Stimulated activated effector memory CD8-positive, alpha-beta T cell treated with anti-CD3 and anti-CD28 coated beads, Interleukin-12 subunit alpha, Interleukin-12 subunit beta, amount 100 ng/mL, for 72 hours (primary cell): Measurements from ENCODE around the gene C3orf70.

ENCODE experiments used
- ATAC-seq: fragments of 150-1000 bp; cut with Tn5 transposase; 2 replicates; pipeline ENCODE4 v1.10.0; 2021
- DNase-seq, 2 donors: peaks; one replicate each; pipeline ENCODE4 v3.0.0; 2021 to 2022; ENCODE audit warnings: low spot score in 2 of 2
- H3K27ac Mint-ChIP-seq: one replicate; pipeline ENCODE4 v1.8.0; 2022; ENCODE audit warnings: mild to moderate bottlenecking, mixed read lengths
- H3K36me3 Mint-ChIP-seq: one replicate; pipeline ENCODE4 v1.8.0; 2022; ENCODE audit warnings: mild to moderate bottlenecking, mixed read lengths
- H3K4me1 Mint-ChIP-seq: one replicate; pipeline ENCODE4 v1.8.0; 2022; ENCODE audit warnings: mixed read lengths
- H3K4me3 Mint-ChIP-seq: one replicate; pipeline ENCODE4 v1.8.0; 2022; ENCODE audit warnings: mild to moderate bottlenecking, mixed read lengths
- H3K9me3 Mint-ChIP-seq: one replicate; pipeline ENCODE4 v1.8.0; 2022; ENCODE audit warnings: mixed read lengths

The C3orf70 gene

DNA sequence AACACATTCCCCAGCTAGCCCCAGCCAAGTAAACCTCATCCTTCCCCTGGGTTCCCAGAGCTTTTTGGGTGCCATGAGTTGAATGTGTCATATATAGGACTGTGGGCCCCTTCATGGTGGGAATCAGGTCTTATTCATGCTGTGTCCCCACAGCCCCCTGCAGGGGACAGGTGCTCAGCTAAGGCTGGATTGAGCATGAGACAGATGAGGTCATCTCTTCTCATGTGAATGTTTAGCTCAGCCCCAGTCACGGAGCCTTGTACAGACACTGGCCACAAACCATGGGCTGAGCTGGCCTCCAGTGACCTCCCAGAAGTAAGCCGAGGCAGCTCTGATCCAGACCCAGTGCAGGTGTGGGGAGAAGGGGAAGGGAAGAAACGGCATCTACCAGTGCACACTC is 70.7 kb downstream of the C3orf70 start:
- DNase-seq (no peak), ATAC-seq (peak; percentile 17)
- Mint-ChIP-seq H3K9me3 (no peaks in the 10 kb centered on the region), H3K36me3 (no peaks in the 10 kb centered on the region), H3K4me1 (no peaks in the 10 kb centered on the region), H3K27ac (no peak overlapping the region), H3K4me3 (no peak overlapping the region)

DNA sequence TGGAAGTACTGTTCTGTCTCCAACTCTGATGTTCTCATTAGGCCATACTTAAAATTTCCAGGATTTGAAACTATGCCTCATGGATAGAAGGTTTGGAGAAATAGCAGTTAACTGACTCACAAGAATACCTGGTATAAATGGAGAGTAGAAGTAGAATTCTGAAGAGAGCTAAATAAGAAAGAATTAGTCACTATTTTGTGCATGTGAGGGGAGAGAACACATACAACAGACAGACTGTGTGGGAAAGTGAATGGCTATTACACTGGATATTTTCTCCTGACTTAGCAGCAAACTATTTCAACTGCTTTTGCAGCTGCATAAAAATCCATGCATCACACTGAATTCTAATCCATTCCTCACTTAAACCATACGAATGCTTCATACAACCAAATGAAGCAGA is 71.3 kb downstream of the C3orf70 start:
- Mint-ChIP-seq H3K9me3 (no peaks in the 10 kb centered on the region), H3K4me1 (no peaks in the 10 kb centered on the region), H3K36me3 (no peaks in the 10 kb centered on the region), H3K4me3 (no peak overlapping the region), H3K27ac (no peak overlapping the region)
- no peak for DNase-seq
- no peak for ATAC-seq

DNA sequence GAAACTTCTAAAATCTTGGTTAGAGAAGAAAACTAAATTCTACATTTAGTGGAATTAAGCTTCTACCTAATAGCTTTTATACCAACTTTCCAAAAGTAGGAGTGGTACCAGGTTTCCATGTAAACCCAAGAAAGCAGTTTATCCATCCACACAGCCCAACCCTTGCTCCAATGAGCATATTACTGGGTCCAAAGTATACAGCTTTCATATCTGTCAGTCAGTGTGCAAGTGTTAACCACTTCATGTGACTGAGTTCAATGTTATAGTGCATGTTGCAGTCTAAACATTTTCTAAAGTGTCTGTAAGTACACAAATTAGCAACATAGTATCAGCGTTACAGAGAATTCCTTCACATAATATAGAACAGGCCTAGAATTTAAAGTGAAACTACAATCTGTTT is 73.2 kb downstream of the C3orf70 start:
- DNase-seq (no peak), ATAC-seq (no peak)
- H3K27ac Mint-ChIP-seq, result no peak overlapping the region
- no peaks in the 10 kb centered on the region for H3K4me1 Mint-ChIP-seq
- H3K4me3 Mint-ChIP-seq, result no peak overlapping the region
- no peaks in the 10 kb centered on the region for H3K9me3 Mint-ChIP-seq
- no peaks in the 10 kb centered on the region for H3K36me3 Mint-ChIP-seq

DNA sequence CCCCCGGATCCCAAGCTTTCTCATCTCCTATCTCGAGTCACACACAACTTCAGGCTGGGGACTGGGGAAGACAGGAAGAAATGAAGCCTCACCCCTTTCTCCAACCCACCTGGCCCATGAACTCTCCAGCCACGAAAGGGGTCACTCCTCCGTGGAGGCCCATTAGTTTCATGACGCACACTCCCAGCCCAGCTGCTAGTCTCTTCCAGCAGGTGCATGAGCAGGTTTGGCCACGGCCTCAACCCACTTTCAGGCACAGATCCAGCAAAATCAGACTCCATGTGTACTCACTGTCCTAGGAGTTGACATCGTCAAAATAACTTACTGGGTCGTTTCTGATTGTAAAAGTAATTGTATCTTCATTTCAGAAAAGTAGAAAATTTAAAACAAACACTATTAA is 76.6 kb downstream of the C3orf70 start:
- H3K4me1 Mint-ChIP-seq, result no peaks in the 10 kb centered on the region

DNA sequence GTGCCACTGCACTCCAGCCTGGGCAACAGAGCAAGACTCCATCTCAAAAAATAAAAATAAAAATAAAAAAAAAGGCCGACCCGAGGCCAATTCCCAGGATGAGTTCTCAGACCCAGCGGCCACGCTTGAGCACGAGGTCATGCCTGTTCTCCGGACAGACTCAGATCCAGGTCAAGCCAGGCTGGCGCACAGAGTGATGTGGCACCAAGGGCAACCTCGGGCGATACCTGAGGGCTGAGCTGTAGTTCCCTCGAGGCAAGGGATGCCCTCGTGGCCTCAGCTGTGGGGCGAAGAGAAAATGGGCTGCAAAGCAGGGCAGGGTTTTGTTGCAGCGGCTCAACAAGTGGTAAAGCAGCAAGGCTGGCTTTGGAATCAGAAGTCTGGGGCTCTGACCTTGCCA is 77.3 kb downstream of the C3orf70 start:
- no peaks in the 10 kb centered on the region for H3K36me3 Mint-ChIP-seq
- no peak for DNase-seq
- H3K4me1 Mint-ChIP-seq, result no peaks in the 10 kb centered on the region
- no peak for ATAC-seq
- H3K27ac Mint-ChIP-seq, result no peak overlapping the region
- H3K4me3 Mint-ChIP-seq, result no peak overlapping the region
- H3K9me3 Mint-ChIP-seq, result no peaks in the 10 kb centered on the region

More for the DNA sequence above, 76.6 kb downstream of the C3orf70 start:
- H3K36me3 Mint-ChIP-seq, result no peaks in the 10 kb centered on the region
- DNase-seq (no peak), ATAC-seq (no peak)
- H3K27ac Mint-ChIP-seq, result no peak overlapping the region
- H3K9me3 Mint-ChIP-seq, result no peaks in the 10 kb centered on the region
- H3K4me3 Mint-ChIP-seq, result no peak overlapping the region

DNA sequence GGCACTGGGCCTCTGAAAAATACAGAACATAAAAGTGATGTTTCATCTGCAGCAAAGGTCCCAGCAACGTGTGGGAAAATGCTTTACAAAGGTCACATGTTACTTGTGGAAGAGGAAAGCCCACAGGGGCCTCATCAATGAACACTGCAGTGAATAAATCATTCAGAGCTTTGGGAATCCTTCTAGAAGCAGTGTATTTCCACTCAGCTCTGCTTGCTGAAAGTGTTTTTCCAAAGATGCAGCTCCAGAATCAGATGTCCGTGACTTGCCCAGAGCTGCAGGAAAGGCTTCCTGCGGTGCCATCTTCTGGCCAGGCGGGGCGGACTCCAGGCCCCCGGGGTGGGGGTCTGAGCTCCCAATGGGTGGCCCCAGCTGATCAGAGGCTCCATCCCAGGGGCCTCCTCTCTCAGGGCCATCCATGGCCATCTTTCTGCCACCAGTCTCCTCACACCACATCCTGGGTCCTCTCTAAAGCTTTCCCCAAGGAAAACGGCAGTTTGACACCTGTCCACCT is 81.5 kb downstream of the C3orf70 start:
- Mint-ChIP-seq H3K4me1 (no peaks in the 10 kb centered on the region), H3K9me3 (no peaks in the 10 kb centered on the region), H3K36me3 (no peaks in the 10 kb centered on the region), H3K27ac (no peak overlapping the region), H3K4me3 (no peak overlapping the region)
- ATAC-seq, result no peak
- DNase-seq, result no peak

DNA sequence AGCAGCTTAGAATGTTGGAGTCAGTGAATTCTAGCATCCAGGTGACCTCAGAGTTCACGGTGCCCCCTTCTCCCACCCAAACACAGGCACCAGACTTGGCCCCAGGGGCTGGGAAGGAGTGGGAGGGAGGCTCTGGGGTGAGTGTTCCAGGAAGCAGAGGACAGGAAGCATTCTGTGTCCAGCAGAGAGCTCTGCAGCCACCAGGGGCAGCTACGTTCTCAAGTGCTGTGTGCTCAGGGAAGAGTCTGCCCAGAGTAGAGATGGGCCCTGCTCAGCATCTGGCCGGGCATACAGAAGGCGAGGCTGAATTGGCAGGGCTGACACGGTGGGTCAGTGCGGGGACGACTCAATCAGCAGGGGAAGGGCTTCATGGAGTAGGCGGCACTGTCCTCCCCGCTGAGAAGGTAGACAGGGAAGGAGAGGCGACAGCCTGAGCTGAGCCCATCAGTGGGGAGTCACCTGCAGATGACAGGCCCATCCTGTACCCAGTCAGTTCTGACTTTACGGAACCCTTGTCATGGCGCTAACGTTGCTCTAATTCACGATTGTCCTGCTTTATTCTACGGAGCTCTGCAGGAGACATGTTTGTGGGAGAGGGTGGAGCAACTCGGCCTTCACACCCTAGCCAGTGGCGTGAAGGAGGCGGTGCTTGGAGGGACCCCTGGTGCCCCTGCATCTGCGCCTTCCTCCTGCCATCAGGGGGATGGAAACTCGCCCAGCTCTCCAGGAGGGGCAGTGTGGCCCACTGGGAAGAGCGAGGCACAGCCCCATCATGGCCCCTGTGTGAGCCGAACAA is 82.2 kb downstream of the C3orf70 start:
- H3K36me3 Mint-ChIP-seq, result no peaks in the 10 kb centered on the region
- H3K9me3 Mint-ChIP-seq, result no peaks in the 10 kb centered on the region
- peak; percentile 27 for ATAC-seq
- H3K27ac Mint-ChIP-seq, result no peak overlapping the region
- H3K4me3 Mint-ChIP-seq, result no peak overlapping the region
- DNase-seq, result no peak
- no peaks in the 10 kb centered on the region for H3K4me1 Mint-ChIP-seq

DNA sequence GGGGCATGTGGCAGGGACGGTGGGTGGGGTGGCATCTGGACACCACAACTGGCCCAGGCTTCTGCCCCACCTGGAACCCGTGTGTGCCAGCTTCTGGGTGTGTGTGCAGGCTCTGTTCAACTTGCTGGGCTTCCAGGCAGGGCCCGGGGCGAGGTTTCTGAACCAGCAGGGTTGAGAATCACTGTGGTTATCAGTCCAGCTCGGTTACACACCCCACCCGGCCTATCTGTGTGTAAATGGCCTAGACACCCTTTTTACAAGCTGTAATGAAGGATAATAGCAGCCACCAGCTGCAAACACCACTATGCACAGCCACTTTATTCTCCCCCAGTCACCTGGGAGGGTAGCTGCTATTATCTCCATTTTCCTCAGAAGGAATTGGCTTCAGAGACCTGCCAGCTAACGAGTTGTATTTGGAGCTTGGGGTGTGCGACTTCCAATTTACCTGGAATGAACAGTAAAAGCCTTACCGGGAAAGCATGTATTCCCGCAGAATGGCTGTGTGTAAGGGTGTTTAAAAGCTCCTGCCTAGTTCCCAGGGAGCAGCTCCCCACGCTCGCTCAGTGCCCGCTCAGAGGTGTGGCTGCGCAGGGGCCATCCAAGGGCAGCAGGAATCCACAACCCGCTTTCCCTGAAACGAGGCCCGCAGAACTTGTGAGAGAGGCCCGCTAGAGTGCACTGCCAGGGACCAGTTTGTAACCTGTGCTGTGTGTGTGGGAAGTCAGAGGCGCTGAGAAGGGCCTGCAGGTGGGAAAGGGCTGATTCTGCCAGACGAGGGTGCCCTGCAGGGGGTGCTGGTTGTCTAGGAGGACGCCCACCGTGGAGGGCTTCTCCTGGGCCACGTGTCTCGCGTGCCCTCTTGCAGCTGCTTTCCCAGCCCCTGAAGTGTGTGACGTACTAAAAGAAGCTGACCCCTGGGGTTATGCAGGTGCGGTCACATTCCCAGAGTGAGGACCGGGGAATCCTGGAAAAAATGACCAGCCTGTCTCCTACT is 83.5 kb downstream of the C3orf70 start:
- Mint-ChIP-seq H3K27ac (no peak overlapping the region), H3K4me3 (no peak overlapping the region), H3K4me1 (no peaks in the 10 kb centered on the region)

DNA sequence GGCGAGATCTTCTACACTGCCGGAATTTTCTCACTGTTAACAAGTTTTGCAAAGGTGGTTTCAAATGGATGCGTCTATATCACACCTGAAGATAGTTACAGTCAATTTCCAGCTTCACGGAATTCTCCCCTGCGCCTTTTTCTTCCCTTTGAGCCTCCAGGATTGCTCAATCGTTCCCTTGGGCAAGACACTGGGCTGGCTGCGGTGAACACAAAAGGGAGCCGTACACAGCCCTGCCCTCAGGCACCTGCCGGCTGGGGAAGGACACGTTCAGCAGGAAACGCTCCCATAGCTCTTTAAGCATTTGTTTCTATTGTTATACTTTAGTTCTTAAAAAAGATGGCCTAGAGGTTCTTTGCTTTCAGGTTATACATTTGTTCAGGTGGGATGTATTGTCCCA is 85.7 kb downstream of the C3orf70 start:
- no peaks in the 10 kb centered on the region for H3K36me3 Mint-ChIP-seq
- H3K9me3 Mint-ChIP-seq, result no peaks in the 10 kb centered on the region
- no peak overlapping the region for H3K4me3 Mint-ChIP-seq
- ATAC-seq, result no peak
- H3K27ac Mint-ChIP-seq, result no peak overlapping the region
- H3K4me1 Mint-ChIP-seq, result no peaks in the 10 kb centered on the region
- no peak for DNase-seq

More for the DNA sequence above, 83.5 kb downstream of the C3orf70 start:
- Mint-ChIP-seq H3K9me3 (no peaks in the 10 kb centered on the region), H3K36me3 (no peaks in the 10 kb centered on the region)
- DNase-seq, result no peak
- ATAC-seq, result no peak

DNA sequence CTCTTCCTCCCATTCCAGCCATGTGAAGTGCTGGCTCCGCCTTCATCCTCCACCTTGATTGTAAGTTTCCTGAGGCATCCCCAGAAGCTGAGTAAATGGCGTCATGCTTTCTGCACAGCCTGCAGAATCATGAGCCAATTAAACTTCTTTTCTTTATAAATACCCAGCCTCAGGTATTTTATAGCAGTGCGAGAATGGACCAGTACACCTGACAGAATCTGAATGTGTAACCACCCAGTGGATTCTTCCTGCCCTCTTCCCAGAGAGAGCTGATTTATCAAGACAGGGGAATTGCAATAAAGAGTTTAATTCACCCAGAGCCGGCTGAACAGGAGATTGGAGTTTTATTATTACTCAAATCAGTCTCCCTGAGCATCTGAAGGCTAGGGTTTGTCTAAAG is 86.6 kb downstream of the C3orf70 start:
- Mint-ChIP-seq H3K4me1 (no peaks in the 10 kb centered on the region), H3K27ac (no peak overlapping the region), H3K4me3 (no peak overlapping the region), H3K36me3 (no peaks in the 10 kb centered on the region), H3K9me3 (peaks cover 3% of the 10 kb centered on the region)
- DNase-seq (no peak), ATAC-seq (no peak)

DNA sequence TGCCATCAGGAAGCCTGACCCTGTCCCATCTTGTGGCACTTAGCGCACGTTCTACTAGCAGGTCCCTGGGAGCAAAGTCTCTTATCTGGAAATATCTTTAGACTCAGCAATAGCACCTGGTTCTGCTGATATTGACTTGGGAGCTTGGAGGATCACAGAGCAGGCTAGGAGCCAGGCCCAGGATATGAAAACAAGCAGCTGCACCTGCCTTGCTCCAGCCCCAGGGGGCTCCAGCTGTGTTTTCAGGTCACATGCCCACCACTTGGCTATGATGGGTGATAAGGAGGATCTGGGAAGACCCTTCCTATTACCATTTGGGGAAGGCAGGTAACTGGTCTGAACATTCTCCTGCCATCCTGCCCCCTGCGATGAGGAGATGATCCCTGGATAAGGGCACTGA is 87.8 kb downstream of the C3orf70 start:
- H3K9me3 Mint-ChIP-seq, result peaks cover 5% of the 10 kb centered on the region
- ATAC-seq, result peak; percentile 26
- no peak overlapping the region for H3K27ac Mint-ChIP-seq
- H3K4me3 Mint-ChIP-seq, result no peak overlapping the region
- H3K36me3 Mint-ChIP-seq, result no peaks in the 10 kb centered on the region
- no peaks in the 10 kb centered on the region for H3K4me1 Mint-ChIP-seq
- no peak for DNase-seq

DNA sequence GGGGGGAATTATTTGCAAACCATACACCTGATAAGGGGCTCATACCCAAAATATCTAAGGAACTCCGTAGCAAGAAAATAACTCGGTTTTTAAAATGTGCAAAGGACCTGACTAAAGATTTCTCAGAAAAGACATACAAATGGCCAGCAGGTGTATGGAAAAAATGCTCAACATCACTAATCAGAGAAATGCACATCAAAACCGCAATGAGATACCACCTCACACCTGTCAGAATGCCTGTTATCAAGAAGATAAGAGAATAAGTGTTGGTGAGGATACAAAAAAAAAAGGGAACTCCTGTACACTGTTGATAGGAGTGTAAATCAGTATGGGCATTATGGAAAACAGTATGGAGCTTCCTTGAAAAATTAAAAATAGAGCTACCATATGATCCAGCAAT is 89.4 kb downstream of the C3orf70 start:
- H3K36me3 Mint-ChIP-seq, result no peaks in the 10 kb centered on the region
- ATAC-seq, result no peak
- H3K4me3 Mint-ChIP-seq, result no peak overlapping the region
- DNase-seq, result no peak
- H3K27ac Mint-ChIP-seq, result no peak overlapping the region
- H3K4me1 Mint-ChIP-seq, result no peaks in the 10 kb centered on the region
- peaks cover 19% of the 10 kb centered on the region for H3K9me3 Mint-ChIP-seq

DNA sequence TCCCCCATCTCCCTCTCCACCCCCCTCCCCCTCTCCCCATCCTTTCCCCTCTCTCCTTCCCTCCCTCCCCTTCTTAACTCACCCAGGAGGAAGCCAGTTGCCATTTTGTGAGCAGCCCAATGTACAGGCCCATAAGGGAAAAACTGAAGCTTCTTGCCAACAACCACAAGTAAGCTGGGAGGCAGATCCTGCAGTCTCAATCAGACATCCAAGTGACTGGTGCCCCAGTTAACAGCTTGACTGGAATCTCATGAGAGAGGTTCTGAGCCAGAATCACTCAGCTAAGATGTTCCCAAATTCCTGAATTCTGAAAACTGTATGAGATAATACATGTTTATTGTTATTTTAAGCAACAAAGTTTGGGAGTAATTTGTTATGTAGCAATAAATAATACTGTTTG is 90.7 kb downstream of the C3orf70 start:
- H3K4me1 Mint-ChIP-seq, result no peaks in the 10 kb centered on the region
- no peak overlapping the region for H3K27ac Mint-ChIP-seq
- H3K36me3 Mint-ChIP-seq, result no peaks in the 10 kb centered on the region
- H3K9me3 Mint-ChIP-seq, result peaks cover 23% of the 10 kb centered on the region
- H3K4me3 Mint-ChIP-seq, result no peak overlapping the region
- no peak for ATAC-seq
- DNase-seq, result no peak

DNA sequence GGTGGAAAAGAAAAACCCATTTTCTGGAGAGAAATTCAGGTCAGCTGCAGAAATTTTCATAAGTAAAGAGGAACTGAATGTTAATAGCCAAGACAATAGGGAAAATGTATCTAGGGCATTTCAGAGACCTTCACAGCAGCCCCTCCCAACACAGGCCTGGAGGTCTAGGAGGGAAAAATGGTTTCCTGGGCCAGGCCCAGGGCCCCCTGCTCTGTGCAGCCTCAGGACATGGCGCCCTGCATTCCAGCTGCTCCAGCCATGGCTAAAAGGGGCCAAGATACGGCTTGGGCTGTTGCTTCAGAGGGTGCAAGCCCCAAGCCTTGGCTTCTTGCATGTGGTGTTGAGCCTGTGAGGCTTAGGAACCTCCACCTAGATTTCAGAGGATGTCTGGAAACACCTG is 92.2 kb downstream of the C3orf70 start:
- ATAC-seq (no peak), DNase-seq (no peak)
- H3K4me1 Mint-ChIP-seq, result no peaks in the 10 kb centered on the region
- H3K9me3 Mint-ChIP-seq, result peaks cover 28% of the 10 kb centered on the region
- H3K27ac Mint-ChIP-seq, result no peak overlapping the region
- H3K36me3 Mint-ChIP-seq, result no peaks in the 10 kb centered on the region
- H3K4me3 Mint-ChIP-seq, result no peak overlapping the region

DNA sequence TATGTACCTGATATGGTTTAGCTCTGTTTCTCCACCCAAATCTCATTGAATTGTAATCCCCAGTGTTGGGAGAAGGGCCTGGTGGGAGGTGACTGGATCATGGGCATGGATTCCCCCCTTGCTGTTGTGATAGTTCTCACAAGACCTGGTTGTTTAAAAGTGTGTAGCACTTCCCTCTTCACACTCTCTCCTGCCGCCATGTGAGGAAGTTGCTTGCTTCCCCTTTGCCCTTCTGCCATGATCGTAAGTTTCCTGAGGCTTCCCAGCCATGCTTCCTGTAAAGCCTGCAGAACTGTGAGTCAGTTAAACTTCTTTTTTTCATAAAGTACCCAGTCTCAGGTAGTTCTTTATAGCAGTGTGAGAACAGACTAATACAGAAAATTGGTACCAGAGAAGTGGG is 93.1 kb downstream of the C3orf70 start:
- DNase-seq, result no peak
- ATAC-seq, result no peak
- H3K27ac Mint-ChIP-seq, result no peak overlapping the region
- H3K4me3 Mint-ChIP-seq, result no peak overlapping the region
- H3K36me3 Mint-ChIP-seq, result peaks cover 6% of the 10 kb centered on the region
- H3K9me3 Mint-ChIP-seq, result peaks cover 33% of the 10 kb centered on the region
- no peaks in the 10 kb centered on the region for H3K4me1 Mint-ChIP-seq

DNA sequence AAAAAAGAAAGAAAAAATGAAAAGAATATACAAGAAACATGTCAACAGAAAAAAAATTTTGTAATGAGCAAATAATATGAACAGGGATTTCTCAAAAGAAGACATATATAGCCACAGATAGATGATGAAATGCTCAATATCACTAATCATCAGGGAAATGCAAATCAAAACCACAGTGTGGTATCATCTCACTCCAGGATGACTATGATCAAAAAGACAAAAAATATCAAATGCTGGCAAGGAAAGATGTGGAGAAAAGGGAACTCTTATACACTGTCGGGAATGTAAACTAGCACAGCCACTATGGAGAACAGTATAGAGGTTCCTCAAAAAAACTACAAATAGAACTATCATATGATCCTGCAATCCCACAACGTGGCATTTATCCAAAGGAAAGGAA is 94.1 kb downstream of the C3orf70 start:
- no peaks in the 10 kb centered on the region for H3K4me1 Mint-ChIP-seq
- no peak for DNase-seq
- ATAC-seq, result no peak
- H3K4me3 Mint-ChIP-seq, result no peak overlapping the region
- H3K27ac Mint-ChIP-seq, result no peak overlapping the region
- H3K9me3 Mint-ChIP-seq, result peaks cover 39% of the 10 kb centered on the region
- H3K36me3 Mint-ChIP-seq, result peaks cover 11% of the 10 kb centered on the region
